C4-2B (cell line): ENCODE results near the gene PDZD2.

Experiments
- ZFX ChIP-seq: fragments of 450-650 bp; IDR thresholded peaks from 2 replicates; pipeline ENCODE4 v1.6.1; 2017
- TF ChIP-seq, protein P1 (sequence below): fragments of 450-650 bp; conservative IDR thresholded peaks from 2 replicates; pipeline ENCODE4 v1.5.1; 2017; ENCODE audit warnings: mild to moderate bottlenecking

- TF ChIP-seq, protein P1, sequence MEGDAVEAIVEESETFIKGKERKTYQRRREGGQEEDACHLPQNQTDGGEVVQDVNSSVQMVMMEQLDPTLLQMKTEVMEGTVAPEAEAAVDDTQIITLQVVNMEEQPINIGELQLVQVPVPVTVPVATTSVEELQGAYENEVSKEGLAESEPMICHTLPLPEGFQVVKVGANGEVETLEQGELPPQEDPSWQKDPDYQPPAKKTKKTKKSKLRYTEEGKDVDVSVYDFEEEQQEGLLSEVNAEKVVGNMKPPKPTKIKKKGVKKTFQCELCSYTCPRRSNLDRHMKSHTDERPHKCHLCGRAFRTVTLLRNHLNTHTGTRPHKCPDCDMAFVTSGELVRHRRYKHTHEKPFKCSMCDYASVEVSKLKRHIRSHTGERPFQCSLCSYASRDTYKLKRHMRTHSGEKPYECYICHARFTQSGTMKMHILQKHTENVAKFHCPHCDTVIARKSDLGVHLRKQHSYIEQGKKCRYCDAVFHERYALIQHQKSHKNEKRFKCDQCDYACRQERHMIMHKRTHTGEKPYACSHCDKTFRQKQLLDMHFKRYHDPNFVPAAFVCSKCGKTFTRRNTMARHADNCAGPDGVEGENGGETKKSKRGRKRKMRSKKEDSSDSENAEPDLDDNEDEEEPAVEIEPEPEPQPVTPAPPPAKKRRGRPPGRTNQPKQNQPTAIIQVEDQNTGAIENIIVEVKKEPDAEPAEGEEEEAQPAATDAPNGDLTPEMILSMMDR: no peak
- TF ChIP-seq ZFX: no peak
Observed at GRCh38 chr5:31698673-31699072, 59.7 kb downstream of the PDZD2 start.
